Astrocyte (in vitro differentiated cells and primary cell): Measurements from ENCODE around the gene ACIN1. TPM values are rescaled to one million over a fixed set of nuclear protein-coding genes. Genes with fewer than 3 reads are reported as not detected.

Experiments used
- DNase-seq: peaks from one replicate; pipeline ENCODE4 v3.0.0-alpha.2; 2010; ENCODE audit warnings: low read depth
- FAIRE-seq: peaks from 2 replicates; lab custom pipeline; 2011; peaks lifted over from hg19 to GRCh38; lab: Jason Lieb, UNC
- H2AFZ ChIP-seq: 2 replicates; pipeline ENCODE4 v1.6.0; 2012; ENCODE audit warnings: low read depth, low read length, inconsistent platforms
- H3K27ac ChIP-seq: 2 replicates; pipeline ENCODE4 v1.5.1; 2011; ENCODE audit warnings: low read depth, low read length, inconsistent platforms
- H3K27me3 ChIP-seq: 2 replicates; pipeline ENCODE4 v1.6.0; 2011; ENCODE audit warnings: low read length, inconsistent platforms; ENCODE audit not compliant: insufficient read depth
- H3K36me3 ChIP-seq: 2 replicates; pipeline ENCODE4 v1.5.1; 2011; ENCODE audit warnings: low read length, inconsistent platforms; ENCODE audit not compliant: insufficient read depth
- H3K4me1 ChIP-seq: 2 replicates; pipeline ENCODE4 v1.5.1; 2011; ENCODE audit warnings: low read length, inconsistent platforms; ENCODE audit not compliant: insufficient read depth
- H3K4me2 ChIP-seq: 2 replicates; pipeline ENCODE4 v1.6.0; 2012; ENCODE audit warnings: low read length, inconsistent platforms
- H3K4me3 ChIP-seq: 2 replicates; pipeline ENCODE4 v1.5.1; 2011; ENCODE audit warnings: low read depth, mild to moderate bottlenecking, low read length, inconsistent platforms; ENCODE audit not compliant: insufficient read depth
- H3K79me2 ChIP-seq: 2 replicates; pipeline ENCODE4 v1.6.0; 2012; ENCODE audit warnings: mild to moderate bottlenecking, low read length, inconsistent platforms; ENCODE audit not compliant: insufficient read depth
- H3K9ac ChIP-seq: 2 replicates; pipeline ENCODE4 v1.6.0; 2012; ENCODE audit warnings: mild to moderate bottlenecking, low read length, inconsistent platforms
- H3K9me3 ChIP-seq: 2 replicates; pipeline ENCODE4 v1.5.1; 2012; ENCODE audit warnings: low read depth, mild to moderate bottlenecking, low read length, inconsistent platforms; ENCODE audit not compliant: insufficient read depth
- H4K20me1 ChIP-seq: 2 replicates; pipeline ENCODE4 v1.6.0; 2012; ENCODE audit warnings: low read length, inconsistent platforms; ENCODE audit not compliant: insufficient read depth
- H3K27ac Mint-ChIP-seq: one replicate; pipeline ENCODE4 v1.8.0; 2021; ENCODE audit warnings: mild to moderate bottlenecking, mixed read lengths; ENCODE audit not compliant: unreplicated experiment
- H3K27me3 Mint-ChIP-seq: one replicate; pipeline ENCODE4 v1.8.0; 2021; ENCODE audit warnings: low read depth, mixed read lengths; ENCODE audit not compliant: unreplicated experiment
- H3K36me3 Mint-ChIP-seq: one replicate; pipeline ENCODE4 v1.8.0; 2021; ENCODE audit warnings: low read depth, mixed read lengths; ENCODE audit not compliant: unreplicated experiment
- H3K4me1 Mint-ChIP-seq: one replicate; pipeline ENCODE4 v1.8.0; 2021; ENCODE audit warnings: low read depth, mixed read lengths; ENCODE audit not compliant: unreplicated experiment
- H3K4me3 Mint-ChIP-seq: one replicate; pipeline ENCODE4 v1.8.0; 2021; ENCODE audit warnings: mild to moderate bottlenecking, moderate library complexity, mixed read lengths; ENCODE audit not compliant: unreplicated experiment
- H3K9me3 Mint-ChIP-seq: one replicate; pipeline ENCODE4 v1.8.0; 2021; ENCODE audit warnings: mild to moderate bottlenecking, mixed read lengths; ENCODE audit not compliant: unreplicated experiment
- EZH2 ChIP-seq: IDR thresholded peaks from 2 replicates; pipeline ENCODE4 v1.6.1; 2012; ENCODE audit warnings: mild to moderate bottlenecking, low read length, inconsistent platforms; ENCODE audit not compliant: insufficient read depth
- total RNA-seq: library from RNA; stranded (reverse); gene quantifications from 2 replicates; pipeline ENCODE4 v1.2.1, GENCODE V29; 2021
- TF ChIP-seq, protein P1 (sequence below): IDR thresholded peaks from 2 replicates; pipeline ENCODE4 v1.5.1; 2011; ENCODE audit warnings: low read depth, mild to moderate bottlenecking, inconsistent platforms, low read length, moderate library complexity; ENCODE audit not compliant: insufficient read depth

The ACIN1 gene
- total RNA-seq, 1 donor from 2014 or later = 208 TPM

DNA sequence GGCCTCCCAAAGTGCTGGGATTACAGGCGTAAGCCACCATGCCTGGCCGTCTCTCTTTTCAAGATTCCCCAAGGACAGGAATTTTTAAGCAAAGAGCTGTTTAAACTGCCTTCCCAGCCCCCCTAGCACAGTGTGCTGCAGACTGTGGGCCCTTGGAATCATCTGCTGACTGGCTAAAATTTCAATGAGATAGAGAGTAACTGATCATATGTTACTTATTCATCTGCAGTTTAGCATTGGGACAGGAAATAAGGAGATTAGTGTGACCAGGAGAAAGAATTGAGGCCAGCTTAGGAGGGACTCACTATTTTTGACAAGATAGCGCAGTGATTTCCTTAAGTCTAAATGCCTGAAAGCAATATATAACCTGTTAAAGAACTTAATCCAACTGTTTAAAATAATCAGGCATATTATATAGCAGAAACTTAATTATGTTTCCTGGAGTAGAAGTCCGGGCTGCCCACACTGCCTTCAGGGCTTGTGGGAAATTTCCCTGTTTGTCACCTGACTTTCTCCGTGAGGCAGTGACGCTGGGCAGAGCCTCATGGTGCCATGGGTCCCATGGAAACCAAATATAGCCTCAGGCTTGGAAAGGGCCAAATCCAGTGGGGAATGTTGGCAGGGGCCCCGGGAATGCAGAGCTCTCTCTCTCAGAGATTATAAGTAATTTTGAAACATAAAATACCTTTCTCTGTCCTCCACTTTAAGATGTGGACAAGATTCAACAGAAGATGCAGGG, 46.9 kb upstream of the ACIN1 start:
- FAIRE-seq = no peak

DNA sequence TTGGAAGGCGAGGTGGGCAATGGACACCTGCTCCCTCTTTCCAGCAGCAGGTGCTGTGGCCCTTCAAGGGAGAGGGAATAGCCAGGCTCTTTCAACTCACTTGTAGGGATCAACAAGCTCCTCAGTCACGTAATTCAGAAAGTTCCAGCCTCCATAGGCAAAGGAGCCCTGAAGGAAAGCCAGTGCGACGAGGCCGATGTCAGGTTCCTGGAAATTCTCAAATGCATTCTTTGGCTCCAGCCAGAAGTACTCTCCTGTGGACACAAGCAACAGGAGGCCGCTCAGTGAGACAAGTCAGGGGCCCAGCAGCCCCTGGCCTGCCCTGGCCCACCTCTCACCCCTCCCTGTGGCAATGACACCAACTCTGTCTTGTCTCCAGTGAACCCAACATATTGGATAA, 45.4 kb upstream of the ACIN1 start:
- no peak overlapping the region for H3K9ac ChIP-seq
- no peak overlapping the region for H3K4me3 ChIP-seq
- H3K4me1 ChIP-seq = no peaks in the 10 kb centered on the region
- FAIRE-seq (no peak), DNase-seq (no peak)
- peaks cover 3% of the 10 kb centered on the region for H3K36me3 Mint-ChIP-seq
- H3K4me3 Mint-ChIP-seq = no peak overlapping the region
- no peak overlapping the region for H3K27ac Mint-ChIP-seq
- TF ChIP-seq, protein P1, sequence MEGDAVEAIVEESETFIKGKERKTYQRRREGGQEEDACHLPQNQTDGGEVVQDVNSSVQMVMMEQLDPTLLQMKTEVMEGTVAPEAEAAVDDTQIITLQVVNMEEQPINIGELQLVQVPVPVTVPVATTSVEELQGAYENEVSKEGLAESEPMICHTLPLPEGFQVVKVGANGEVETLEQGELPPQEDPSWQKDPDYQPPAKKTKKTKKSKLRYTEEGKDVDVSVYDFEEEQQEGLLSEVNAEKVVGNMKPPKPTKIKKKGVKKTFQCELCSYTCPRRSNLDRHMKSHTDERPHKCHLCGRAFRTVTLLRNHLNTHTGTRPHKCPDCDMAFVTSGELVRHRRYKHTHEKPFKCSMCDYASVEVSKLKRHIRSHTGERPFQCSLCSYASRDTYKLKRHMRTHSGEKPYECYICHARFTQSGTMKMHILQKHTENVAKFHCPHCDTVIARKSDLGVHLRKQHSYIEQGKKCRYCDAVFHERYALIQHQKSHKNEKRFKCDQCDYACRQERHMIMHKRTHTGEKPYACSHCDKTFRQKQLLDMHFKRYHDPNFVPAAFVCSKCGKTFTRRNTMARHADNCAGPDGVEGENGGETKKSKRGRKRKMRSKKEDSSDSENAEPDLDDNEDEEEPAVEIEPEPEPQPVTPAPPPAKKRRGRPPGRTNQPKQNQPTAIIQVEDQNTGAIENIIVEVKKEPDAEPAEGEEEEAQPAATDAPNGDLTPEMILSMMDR = no peak
- TF ChIP-seq EZH2 = no peak
- H2AFZ ChIP-seq = no peak overlapping the region
- H4K20me1 ChIP-seq = no peaks in the 10 kb centered on the region
- H3K27ac ChIP-seq = no peak overlapping the region
- H3K36me3 ChIP-seq = no peaks in the 10 kb centered on the region
- no peak overlapping the region for H3K4me2 ChIP-seq
- no peaks in the 10 kb centered on the region for H3K79me2 ChIP-seq
- H3K9me3 Mint-ChIP-seq = no peaks in the 10 kb centered on the region
- peaks cover 5% of the 10 kb centered on the region for H3K4me1 Mint-ChIP-seq
- H3K9me3 ChIP-seq = no peaks in the 10 kb centered on the region
- H3K27me3 Mint-ChIP-seq = peaks cover 35% of the 10 kb centered on the region
- peaks cover 6% of the 10 kb centered on the region for H3K27me3 ChIP-seq

More for the DNA sequence above, 46.9 kb upstream of the ACIN1 start:
- Histone ChIP-seq H3K9ac (no peak overlapping the region), H3K79me2 (no peaks in the 10 kb centered on the region), H4K20me1 (no peaks in the 10 kb centered on the region), H2AFZ (no peak overlapping the region), H3K36me3 (no peaks in the 10 kb centered on the region), H3K4me2 (no peak overlapping the region), H3K4me3 (no peak overlapping the region), H3K4me1 (no peaks in the 10 kb centered on the region), H3K27me3 (peaks cover 6% of the 10 kb centered on the region), H3K9me3 (no peaks in the 10 kb centered on the region), H3K27ac (no peak overlapping the region)
- H3K27me3 Mint-ChIP-seq = peaks cover 28% of the 10 kb centered on the region
- H3K9me3 Mint-ChIP-seq = no peaks in the 10 kb centered on the region
- no peaks in the 10 kb centered on the region for H3K36me3 Mint-ChIP-seq
- peaks cover 10% of the 10 kb centered on the region for H3K4me1 Mint-ChIP-seq
- DNase-seq = peak; percentile 56
- H3K4me3 Mint-ChIP-seq = no peak overlapping the region
- H3K27ac Mint-ChIP-seq = no peak overlapping the region
- TF ChIP-seq, protein P1 = no peak
- TF ChIP-seq EZH2 = no peak

DNA sequence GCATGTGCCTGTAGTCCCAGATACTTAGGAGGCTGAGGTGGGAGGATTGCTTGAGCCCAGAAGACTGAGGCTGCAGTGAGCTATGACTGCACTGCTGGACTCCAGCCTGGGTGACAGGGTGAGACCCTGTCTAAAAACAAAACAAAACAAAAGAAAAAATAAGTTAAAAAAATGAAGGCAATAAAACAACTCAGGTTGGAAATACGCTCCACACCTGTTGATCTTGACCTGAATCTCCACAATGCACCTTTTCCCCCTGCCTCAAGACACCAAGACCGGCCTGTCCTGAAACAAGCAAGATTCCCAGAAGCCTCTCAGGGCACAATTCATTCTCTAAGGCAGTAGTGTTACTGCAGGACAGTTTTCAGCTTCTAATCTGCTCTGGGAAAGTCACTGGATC, 44.9 kb upstream of the ACIN1 start:
- Mint-ChIP-seq H3K36me3 (peaks cover 3% of the 10 kb centered on the region), H3K27me3 (peaks cover 35% of the 10 kb centered on the region), H3K4me3 (no peak overlapping the region), H3K9me3 (no peaks in the 10 kb centered on the region), H3K27ac (no peak overlapping the region), H3K4me1 (peaks cover 5% of the 10 kb centered on the region)
- peaks cover 6% of the 10 kb centered on the region for H3K27me3 ChIP-seq
- H3K27ac ChIP-seq = no peak overlapping the region
- H3K79me2 ChIP-seq = no peaks in the 10 kb centered on the region
- no peaks in the 10 kb centered on the region for H3K4me1 ChIP-seq
- H4K20me1 ChIP-seq = no peaks in the 10 kb centered on the region
- H3K9ac ChIP-seq = no peak overlapping the region
- no peak overlapping the region for H2AFZ ChIP-seq
- H3K36me3 ChIP-seq = no peaks in the 10 kb centered on the region
- FAIRE-seq (no peak), DNase-seq (no peak)
- no peak overlapping the region for H3K4me3 ChIP-seq
- H3K4me2 ChIP-seq = no peak overlapping the region
- no peaks in the 10 kb centered on the region for H3K9me3 ChIP-seq
- no peak for TF ChIP-seq EZH2
- TF ChIP-seq, protein P1 = no peak
